CD14-positive monocyte (primary cell): ENCODE results near the gene PCDHGA7. TPM values are rescaled to one million over a fixed set of nuclear protein-coding genes. Genes with fewer than 3 reads are reported as not detected.
"Not testable (repeated sequence)": the region's sequence is repeated elsewhere in the genome, so short reads cannot be mapped to it uniquely, and the experiment has no call there.

Experiments used
- DNase-seq, 3 donors: peaks; one replicate each; pipeline ENCODE4 v3.0.0-alpha.2; 2011 to 2022
- H2AFZ ChIP-seq: 2 replicates; pipeline ENCODE4 v1.6.0; 2012; ENCODE audit warnings: mild to moderate bottlenecking, low read depth, low read length, inconsistent platforms; ENCODE audit not compliant: insufficient read depth, poor library complexity, severe bottlenecking
- H3K27ac ChIP-seq, 2 donors: 1 replicate in 1 of 2; 2 replicates in 1 of 2; pipeline ENCODE4 v1.5.1; 2012 to 2013; ENCODE audit warnings: low read length in 2 of 2, control low read depth in 1 of 2, inconsistent platforms in 1 of 2, low read depth in 1 of 2, mild to moderate bottlenecking in 1 of 2
- H3K27me3 ChIP-seq, 2 donors: one replicate each; pipeline versions ENCODE4 v1.6.0 to v1.6.1; 2011 to 2013; ENCODE audit warnings: low read length in 2 of 2; ENCODE audit not compliant: control insufficient read depth in 2 of 2, insufficient read depth in 2 of 2
- H3K36me3 ChIP-seq, 2 donors: replicated peaks in 1 of 2; 1 replicate in 1 of 2; 2 replicates in 1 of 2; pipeline versions ENCODE4 v1.5.1 to v1.6.1; 2012 to 2013; ENCODE audit warnings: low read length in 2 of 2, control low read depth in 1 of 2, inconsistent platforms in 1 of 2, mild to moderate bottlenecking in 1 of 2; ENCODE audit not compliant: insufficient read depth in 2 of 2, control insufficient read depth in 1 of 2
- H3K4me1 ChIP-seq, 2 donors: 1 replicate in 1 of 2; 2 replicates in 1 of 2; pipeline versions ENCODE4 v1.5.1 to v1.6.1; 2012 to 2013; ENCODE audit warnings: low read length in 2 of 2, control low read depth in 1 of 2, inconsistent platforms in 1 of 2, mild to moderate bottlenecking in 1 of 2, moderate library complexity in 1 of 2; ENCODE audit not compliant: insufficient read depth in 2 of 2, control insufficient read depth in 1 of 2
- H3K4me2 ChIP-seq: replicated peaks from 2 replicates; pipeline ENCODE3; 2012; ENCODE audit warnings: low read length, moderate library complexity, mild to moderate bottlenecking; ENCODE audit not compliant: poor library complexity, severe bottlenecking; ENCODE audit errors: extremely low read depth
- H3K4me3 ChIP-seq, 3 experiments: fragments of 200-600 bp in 1 of 3; sonication (generic) in 1 of 3; replicated peaks in 1 of 3; 1 replicate in 2 of 3; 2 replicates in 1 of 3; pipeline ENCODE4 v1.5.1; 2011 to 2013; ENCODE audit warnings: low read length in 3 of 3, mild to moderate bottlenecking in 3 of 3, control low read depth in 2 of 3, low read depth in 2 of 3, inconsistent platforms in 1 of 3, moderate library complexity in 1 of 3
- H3K79me2 ChIP-seq: 2 replicates; pipeline ENCODE4 v1.6.0; 2012; ENCODE audit warnings: mild to moderate bottlenecking, control low read depth, inconsistent platforms, low read length, moderate library complexity; ENCODE audit not compliant: insufficient read depth
- H3K9ac ChIP-seq: 2 replicates; pipeline ENCODE4 v1.6.0; 2017; ENCODE audit warnings: low read length, mild to moderate bottlenecking; ENCODE audit not compliant: insufficient read depth, poor library complexity, severe bottlenecking
- H3K9me3 ChIP-seq, 2 donors: replicated peaks in 1 of 2; 1 replicate in 1 of 2; 2 replicates in 1 of 2; pipeline versions ENCODE4 v1.5.1 to v1.6.1; 2012 to 2013; ENCODE audit warnings: low read length in 2 of 2, control low read depth in 1 of 2; ENCODE audit not compliant: control insufficient read depth in 1 of 2, insufficient read depth in 1 of 2
- H4K20me1 ChIP-seq: 2 replicates; pipeline ENCODE4 v1.6.0; 2012; ENCODE audit warnings: mild to moderate bottlenecking, low read length, control low read depth, moderate library complexity; ENCODE audit not compliant: insufficient read depth
- H3K27ac Mint-ChIP-seq, 7 donors: one replicate each; pipeline ENCODE4 v1.8.0; 2020; ENCODE audit warnings: mild to moderate bottlenecking in 7 of 7, mixed read lengths in 7 of 7, moderate library complexity in 6 of 7, inconsistent platforms in 2 of 7
- H3K27me3 Mint-ChIP-seq, 3 donors: one replicate each; pipeline ENCODE4 v1.8.0; 2021 to 2022; ENCODE audit warnings: low read depth in 3 of 3, mild to moderate bottlenecking in 3 of 3, mixed read lengths in 3 of 3, moderate library complexity in 3 of 3, inconsistent platforms in 1 of 3
- H3K36me3 Mint-ChIP-seq, 2 donors: one replicate each; pipeline ENCODE4 v1.8.0; 2020; ENCODE audit warnings: mixed read lengths in 2 of 2, inconsistent platforms in 1 of 2, mild to moderate bottlenecking in 1 of 2
- H3K4me1 Mint-ChIP-seq: one replicate; pipeline ENCODE4 v1.8.0; 2020; ENCODE audit warnings: mild to moderate bottlenecking, mixed read lengths
- H3K4me3 Mint-ChIP-seq, 2 donors: one replicate each; pipeline ENCODE4 v1.8.0; 2020; ENCODE audit warnings: mild to moderate bottlenecking in 2 of 2, mixed read lengths in 2 of 2, moderate library complexity in 1 of 2
- H3K9me3 Mint-ChIP-seq, 7 donors: one replicate each; pipeline ENCODE4 v1.8.0; 2020 to 2022; ENCODE audit warnings: mixed read lengths in 7 of 7, mild to moderate bottlenecking in 6 of 7, moderate library complexity in 6 of 7, inconsistent platforms in 2 of 7
- WGBS: methylation state at CpG from one replicate; pipeline ENCODE4 v1.1.5; 2013; ENCODE audit warnings: missing lambda C conversion rate; ENCODE audit not compliant: insufficient coverage; 5-methylcytosine and 5-hydroxymethylcytosine counted together
- intact Hi-C, 2 donors: fragments of 100-400 bp; cut with micrococcal nuclease; formaldehyde crosslinking; loops; one replicate each; pipeline versions ENCODE4 v1.15.0 to v1.15.1; 2023
- polyA plus RNA-seq, 3 donors: library from polyadenylated mRNA; depleted of rRNA in 1 of 3; unstranded in 2 of 3; stranded (reverse) in 1 of 3; fragments of 300-500 nt in 2 of 3; fragments of >200 nt in 1 of 3; fragmentation: Illumina TruSeq in 2 of 3; gene quantifications; 1 replicate in 2 of 3; 2 replicates in 1 of 3; pipeline ENCODE4 v1.2.3, GENCODE V29; 2012 to 2021
- TF ChIP-seq, protein P1 (sequence below): fragments of 200-600 bp; IDR thresholded peaks from one replicate; pipeline ENCODE4 v1.8.0; 2022; ENCODE audit warnings: antibody characterized with exemption, mild to moderate bottlenecking

The PCDHGA7 gene
- polyA plus RNA-seq, 3 donors: not detected

DNA sequence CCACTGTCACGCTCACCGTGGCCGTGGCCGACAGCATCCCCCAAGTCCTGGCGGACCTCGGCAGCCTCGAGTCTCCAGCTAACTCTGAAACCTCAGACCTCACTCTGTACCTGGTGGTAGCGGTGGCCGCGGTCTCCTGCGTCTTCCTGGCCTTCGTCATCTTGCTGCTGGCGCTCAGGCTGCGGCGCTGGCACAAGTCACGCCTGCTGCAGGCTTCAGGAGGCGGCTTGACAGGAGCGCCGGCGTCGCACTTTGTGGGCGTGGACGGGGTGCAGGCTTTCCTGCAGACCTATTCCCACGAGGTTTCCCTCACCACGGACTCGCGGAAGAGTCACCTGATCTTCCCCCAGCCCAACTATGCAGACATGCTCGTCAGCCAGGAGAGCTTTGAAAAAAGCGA, 50.2 kb downstream of the PCDHGA7 start:
- peak overlapping the region in 1 of 2 donors; percentile 79 for H3K4me3 Mint-ChIP-seq
- H4K20me1 ChIP-seq, H3K9ac ChIP-seq, H3K4me2 ChIP-seq, H3K4me3 ChIP-seq, H3K36me3 ChIP-seq, intact Hi-C loops, DNase-seq, H3K27ac ChIP-seq, H3K27ac Mint-ChIP-seq, H2AFZ ChIP-seq, H3K79me2 ChIP-seq: not testable (repeated sequence)
- H3K27me3 Mint-ChIP-seq: peaks cover 47 to 66% (median 61%) of the 10 kb centered on the region in 3 donors
- Histone ChIP-seq H3K4me1 (peaks cover 17 to 19% of the 10 kb centered on the region in 2 donors), H3K27me3 (peaks cover 32 to 90% of the 10 kb centered on the region in 2 donors), H3K9me3 (peaks cover 37% of the 10 kb centered on the region in 2 donors)
- H3K9me3 Mint-ChIP-seq: peaks cover 22 to 50% (median 40%) of the 10 kb centered on the region in 7 donors
- WGBS: 36% methylated on average over 24 of the region's 29 CpGs
- H3K36me3 Mint-ChIP-seq: peaks cover 20 to 22% of the 10 kb centered on the region in 2 donors
- peaks cover 21% of the 10 kb centered on the region for H3K4me1 Mint-ChIP-seq

DNA sequence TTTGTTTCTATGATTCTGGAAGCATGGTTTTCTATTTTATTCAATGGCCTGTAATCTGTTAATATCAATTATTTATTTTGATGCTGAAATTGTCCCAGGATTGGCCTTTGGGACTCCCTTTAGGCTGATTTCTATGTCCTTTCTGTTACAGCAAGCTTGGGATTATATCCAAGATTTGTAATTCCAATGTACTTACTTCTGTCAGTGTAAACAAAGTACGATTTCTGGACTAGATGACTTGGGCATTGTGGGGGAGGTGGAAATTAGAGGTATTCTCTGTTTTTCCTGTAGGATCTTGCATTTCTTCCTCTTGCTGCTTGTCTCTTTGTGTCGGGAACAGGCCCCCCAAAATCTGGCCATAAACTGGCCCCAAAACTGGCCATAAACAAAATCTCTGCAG, 51.5 kb downstream of the PCDHGA7 start:
- H3K4me1 Mint-ChIP-seq: peaks cover 21% of the 10 kb centered on the region
- Histone ChIP-seq H3K4me2 (no peak overlapping the region), H3K36me3 (no peaks in the 10 kb centered on the region), H3K79me2 (no peaks in the 10 kb centered on the region), H3K4me1 (peaks cover 17 to 19% of the 10 kb centered on the region in 2 donors), H4K20me1 (no peaks in the 10 kb centered on the region), H3K27me3 (peaks cover 32 to 81% of the 10 kb centered on the region in 2 donors), H3K9me3 (peaks cover 31 to 32% of the 10 kb centered on the region in 2 donors), H3K27ac (no peak overlapping the region), H3K4me3 (no peak overlapping the region), H2AFZ (no peak overlapping the region), H3K9ac (no peak overlapping the region)
- H3K27me3 Mint-ChIP-seq: peaks cover 39 to 53% (median 53%) of the 10 kb centered on the region in 3 donors
- TF ChIP-seq, protein P1, sequence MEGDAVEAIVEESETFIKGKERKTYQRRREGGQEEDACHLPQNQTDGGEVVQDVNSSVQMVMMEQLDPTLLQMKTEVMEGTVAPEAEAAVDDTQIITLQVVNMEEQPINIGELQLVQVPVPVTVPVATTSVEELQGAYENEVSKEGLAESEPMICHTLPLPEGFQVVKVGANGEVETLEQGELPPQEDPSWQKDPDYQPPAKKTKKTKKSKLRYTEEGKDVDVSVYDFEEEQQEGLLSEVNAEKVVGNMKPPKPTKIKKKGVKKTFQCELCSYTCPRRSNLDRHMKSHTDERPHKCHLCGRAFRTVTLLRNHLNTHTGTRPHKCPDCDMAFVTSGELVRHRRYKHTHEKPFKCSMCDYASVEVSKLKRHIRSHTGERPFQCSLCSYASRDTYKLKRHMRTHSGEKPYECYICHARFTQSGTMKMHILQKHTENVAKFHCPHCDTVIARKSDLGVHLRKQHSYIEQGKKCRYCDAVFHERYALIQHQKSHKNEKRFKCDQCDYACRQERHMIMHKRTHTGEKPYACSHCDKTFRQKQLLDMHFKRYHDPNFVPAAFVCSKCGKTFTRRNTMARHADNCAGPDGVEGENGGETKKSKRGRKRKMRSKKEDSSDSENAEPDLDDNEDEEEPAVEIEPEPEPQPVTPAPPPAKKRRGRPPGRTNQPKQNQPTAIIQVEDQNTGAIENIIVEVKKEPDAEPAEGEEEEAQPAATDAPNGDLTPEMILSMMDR: no peak
- intact Hi-C loops: no loop called here
- H3K27ac Mint-ChIP-seq: no peak overlapping the region
- H3K9me3 Mint-ChIP-seq: peaks cover 22 to 47% (median 37%) of the 10 kb centered on the region in 7 donors
- WGBS: no CpG with 5 or more reads among the region's 2 CpGs
- H3K36me3 Mint-ChIP-seq: peaks cover 20 to 22% of the 10 kb centered on the region in 2 donors
- no peak for DNase-seq
- no peak overlapping the region for H3K4me3 Mint-ChIP-seq

Other genes with a start within 250 kb of the PCDHGA7 start
- gene PCDHB5, start 247.5 kb upstream of the PCDHGA7 start, polyA plus RNA-seq: not detected
- not detected for gene PCDHB6, start 232.7 kb upstream of the PCDHGA7 start, polyA plus RNA-seq
- gene PCDHB7, start 210.1 kb upstream of the PCDHGA7 start, polyA plus RNA-seq: not detected
- not detected for gene PCDHB8, start 205.0 kb upstream of the PCDHGA7 start, polyA plus RNA-seq
- gene PCDHB16, start 200.4 kb upstream of the PCDHGA7 start, polyA plus RNA-seq: not detected
- not detected for gene PCDHB9, start 195.6 kb upstream of the PCDHGA7 start, polyA plus RNA-seq
- gene PCDHB10, start 190.4 kb upstream of the PCDHGA7 start, polyA plus RNA-seq: not detected
- gene PCDHB11, start 183.1 kb upstream of the PCDHGA7 start, polyA plus RNA-seq: not detected
- gene PCDHB12, start 174.0 kb upstream of the PCDHGA7 start, polyA plus RNA-seq: not detected
- gene PCDHB13, start 168.8 kb upstream of the PCDHGA7 start, polyA plus RNA-seq: not detected
- not detected for gene PCDHB14, start 159.4 kb upstream of the PCDHGA7 start, polyA plus RNA-seq
- not detected for gene PCDHB15, start 137.3 kb upstream of the PCDHGA7 start, polyA plus RNA-seq
- gene SLC25A2, start 78.7 kb upstream of the PCDHGA7 start, polyA plus RNA-seq: not detected
- 10 to 100 TPM; 11.8 to 57.5 (median 52.7) TPM for gene TAF7, start 62.0 kb upstream of the PCDHGA7 start, polyA plus RNA-seq
- gene PCDHGA1, start 52.2 kb upstream of the PCDHGA7 start, polyA plus RNA-seq: not detected
- gene PCDHGA2, start 44.0 kb upstream of the PCDHGA7 start, polyA plus RNA-seq: not detected
- not detected for gene PCDHGA3, start 38.9 kb upstream of the PCDHGA7 start, polyA plus RNA-seq
- gene PCDHGB1, start 32.6 kb upstream of the PCDHGA7 start, polyA plus RNA-seq: not detected
- gene PCDHGA4, start 27.7 kb upstream of the PCDHGA7 start, polyA plus RNA-seq: under 1 TPM in 1 of 3 donors, not detected in 2; 0.03 TPM
- gene PCDHGB2, start 22.7 kb upstream of the PCDHGA7 start, polyA plus RNA-seq: under 1 TPM in 1 of 3 donors, not detected in 2; 0.01 TPM
- not detected for gene PCDHGA5, start 18.6 kb upstream of the PCDHGA7 start, polyA plus RNA-seq
- not detected for gene PCDHGB3, start 12.5 kb upstream of the PCDHGA7 start, polyA plus RNA-seq
- not detected for gene PCDHGA6, start 8.9 kb upstream of the PCDHGA7 start, polyA plus RNA-seq
- gene PCDHGB4, start 5.0 kb downstream of the PCDHGA7 start, polyA plus RNA-seq: not detected
- gene PCDHGA8, start 9.9 kb downstream of the PCDHGA7 start, polyA plus RNA-seq: not detected
- under 1 TPM in 2 of 3 donors, not detected in 1; 0.01 to 0.08 TPM for gene PCDHGB5, start 15.2 kb downstream of the PCDHGA7 start, polyA plus RNA-seq
- not detected for gene PCDHGA9, start 20.0 kb downstream of the PCDHGA7 start, polyA plus RNA-seq
- under 1 TPM in 2 of 3 donors, not detected in 1; 0.01 to 0.06 TPM for gene PCDHGB6, start 25.3 kb downstream of the PCDHGA7 start, polyA plus RNA-seq
- not detected for gene PCDHGA10, start 30.2 kb downstream of the PCDHGA7 start, polyA plus RNA-seq
- under 1 TPM in 1 of 3 donors, not detected in 2; 0.04 TPM for gene PCDHGB7, start 34.9 kb downstream of the PCDHGA7 start, polyA plus RNA-seq
- gene PCDHGA11, start 38.3 kb downstream of the PCDHGA7 start, polyA plus RNA-seq: not detected
- gene PCDHGA12, start 47.8 kb downstream of the PCDHGA7 start, polyA plus RNA-seq: under 1 TPM in 1 of 3 donors, not detected in 2; 0.01 TPM
- gene PCDHGC3, start 93.2 kb downstream of the PCDHGA7 start, polyA plus RNA-seq: under 1 TPM in 1 of 3 donors, not detected in 2; 0.33 TPM
- not detected for gene PCDHGC4, start 102.3 kb downstream of the PCDHGA7 start, polyA plus RNA-seq
- not detected for gene PCDHGC5, start 106.3 kb downstream of the PCDHGA7 start, polyA plus RNA-seq
- gene DIAPH1, start 236.3 kb downstream of the PCDHGA7 start, polyA plus RNA-seq: 100 to 1,000 TPM in 1 of 3 donors, 10 to 100 TPM in 2; 60.2 to 140 (median 98.6) TPM